IPS-15b (cell line): ENCODE results near the gene SLC6A3.
"Not testable (repeated sequence)": the region's sequence is repeated elsewhere in the genome, so short reads cannot be mapped to it uniquely, and the experiment has no call there.

ENCODE experiments used
- H3K27me3 ChIP-seq: one replicate; pipeline ENCODE4 v1.6.1; 2013; ENCODE audit warnings: low read length; ENCODE audit not compliant: control insufficient read depth, insufficient read depth
- H3K36me3 ChIP-seq: one replicate; pipeline ENCODE4 v1.6.1; 2013; ENCODE audit warnings: low read length; ENCODE audit not compliant: control insufficient read depth, insufficient read depth
- H3K4me1 ChIP-seq: one replicate; pipeline ENCODE4 v1.6.1; 2013; ENCODE audit warnings: mild to moderate bottlenecking, low read length; ENCODE audit not compliant: control insufficient read depth, insufficient read depth
- H3K4me3 ChIP-seq: one replicate; pipeline ENCODE4 v1.5.1; 2013; ENCODE audit warnings: low read depth, low read length
- H3K9ac ChIP-seq: one replicate; pipeline ENCODE4 v1.6.1; 2013; ENCODE audit warnings: low read depth, mild to moderate bottlenecking, low read length
- H3K9me3 ChIP-seq: one replicate; pipeline ENCODE4 v1.6.1; 2013; ENCODE audit warnings: mild to moderate bottlenecking, low read length; ENCODE audit not compliant: control insufficient read depth, insufficient read depth

Gene SLC6A3

DNA sequence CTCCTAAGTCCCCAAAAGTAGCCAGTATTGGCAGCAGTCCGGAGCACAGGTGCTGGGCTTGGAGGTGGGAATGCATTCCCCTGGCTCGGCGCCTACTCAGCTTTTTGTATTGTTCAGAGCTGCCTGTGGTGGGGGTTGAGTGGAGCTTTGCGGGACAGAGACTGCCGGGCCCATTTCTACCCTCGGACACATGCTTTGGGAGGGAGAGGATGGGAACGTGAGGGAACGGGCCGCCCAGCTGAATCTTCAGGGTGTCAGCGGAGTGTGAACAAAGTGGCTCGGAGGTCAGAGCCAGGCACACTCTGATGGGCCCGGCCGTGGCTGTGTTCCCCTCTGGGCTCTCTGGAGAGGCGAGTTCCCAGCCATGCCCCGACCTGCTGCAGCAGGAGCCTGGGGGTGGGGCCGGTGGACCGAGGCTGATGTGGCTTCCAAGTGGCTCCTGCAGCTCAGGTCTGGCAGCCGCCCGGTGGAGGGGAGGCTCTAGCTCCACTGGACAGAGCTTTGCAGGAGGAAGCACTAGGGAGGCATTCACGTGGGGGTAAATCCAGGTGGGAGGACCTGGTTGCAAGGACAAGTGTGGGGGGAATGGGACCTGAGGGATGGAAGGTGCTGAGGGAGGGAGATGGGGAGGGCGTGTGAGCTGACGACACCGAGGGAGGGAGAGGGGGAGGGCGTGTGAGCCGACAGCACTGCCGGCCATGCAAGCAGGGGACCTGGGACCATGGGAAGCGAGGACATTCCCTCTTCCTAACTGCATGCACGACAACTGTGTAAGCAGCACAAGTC lies 31.1 kb upstream of the SLC6A3 start:
- H3K4me3 ChIP-seq, result no peak overlapping the region
- H3K36me3 ChIP-seq, result peaks cover 80% of the 10 kb centered on the region
- no peaks in the 10 kb centered on the region for H3K4me1 ChIP-seq
- H3K9me3 ChIP-seq, result no peaks in the 10 kb centered on the region
- no peak overlapping the region for H3K9ac ChIP-seq
- H3K27me3 ChIP-seq, result no peaks in the 10 kb centered on the region

DNA sequence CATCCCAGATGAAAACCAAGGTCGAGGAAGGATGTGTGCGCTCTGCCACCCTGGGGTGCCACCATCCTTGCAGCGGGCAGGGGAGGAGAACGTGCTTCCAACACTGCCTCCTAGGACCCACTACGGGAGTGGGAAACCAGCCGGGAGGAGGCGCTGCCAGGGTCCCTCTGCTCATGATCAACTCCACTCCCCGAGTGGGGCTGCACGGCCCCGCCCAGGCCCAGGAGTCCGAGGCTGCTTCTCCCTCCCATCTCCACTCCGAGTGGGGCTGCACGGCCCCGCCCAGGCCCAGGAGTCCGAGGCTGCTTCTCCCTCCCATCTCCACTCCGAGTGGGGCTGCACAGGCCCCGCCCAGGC lies 30.3 kb upstream of the SLC6A3 start:
- H3K9ac ChIP-seq, H3K4me3 ChIP-seq, H3K27me3 ChIP-seq, H3K9me3 ChIP-seq, H3K4me1 ChIP-seq: not testable (repeated sequence)
- peaks cover 83% of the 10 kb centered on the region for H3K36me3 ChIP-seq

DNA sequence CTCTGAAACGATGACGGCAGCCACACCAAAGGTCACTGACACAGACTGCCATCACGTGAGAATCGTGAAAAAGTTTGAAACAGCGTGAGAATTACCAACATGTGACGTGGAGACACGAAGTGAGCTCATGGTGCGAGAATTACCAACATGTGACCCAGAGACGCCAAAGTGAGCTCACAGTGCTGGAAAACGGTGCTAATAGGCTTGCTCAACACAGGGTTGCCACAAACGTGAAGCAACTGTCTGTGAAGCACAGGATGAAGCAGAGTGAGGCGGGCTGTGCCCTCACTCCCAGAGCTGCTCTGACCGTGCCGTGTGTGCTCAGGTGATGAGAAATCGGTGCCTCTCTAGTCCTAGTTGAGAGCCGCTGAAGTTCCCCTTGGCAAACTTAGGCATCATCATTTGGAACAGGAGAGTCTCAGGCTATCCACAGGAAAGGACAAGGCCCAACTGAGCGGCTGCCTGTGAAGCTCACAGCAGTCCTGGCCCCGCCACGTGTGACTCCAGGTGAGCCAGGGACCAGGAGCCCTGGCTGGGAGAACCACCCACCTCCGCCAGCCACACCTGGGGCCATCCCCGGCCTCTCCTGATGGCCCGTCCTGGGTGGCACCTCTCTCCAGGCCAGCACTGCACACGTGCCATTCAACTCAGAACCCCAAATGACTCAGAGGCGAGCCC lies 29.8 kb upstream of the SLC6A3 start:
- Histone ChIP-seq H3K36me3 (peaks cover 88% of the 10 kb centered on the region), H3K9me3 (no peaks in the 10 kb centered on the region), H3K27me3 (no peaks in the 10 kb centered on the region), H3K4me1 (no peaks in the 10 kb centered on the region), H3K4me3 (no peak overlapping the region), H3K9ac (no peak overlapping the region)

DNA sequence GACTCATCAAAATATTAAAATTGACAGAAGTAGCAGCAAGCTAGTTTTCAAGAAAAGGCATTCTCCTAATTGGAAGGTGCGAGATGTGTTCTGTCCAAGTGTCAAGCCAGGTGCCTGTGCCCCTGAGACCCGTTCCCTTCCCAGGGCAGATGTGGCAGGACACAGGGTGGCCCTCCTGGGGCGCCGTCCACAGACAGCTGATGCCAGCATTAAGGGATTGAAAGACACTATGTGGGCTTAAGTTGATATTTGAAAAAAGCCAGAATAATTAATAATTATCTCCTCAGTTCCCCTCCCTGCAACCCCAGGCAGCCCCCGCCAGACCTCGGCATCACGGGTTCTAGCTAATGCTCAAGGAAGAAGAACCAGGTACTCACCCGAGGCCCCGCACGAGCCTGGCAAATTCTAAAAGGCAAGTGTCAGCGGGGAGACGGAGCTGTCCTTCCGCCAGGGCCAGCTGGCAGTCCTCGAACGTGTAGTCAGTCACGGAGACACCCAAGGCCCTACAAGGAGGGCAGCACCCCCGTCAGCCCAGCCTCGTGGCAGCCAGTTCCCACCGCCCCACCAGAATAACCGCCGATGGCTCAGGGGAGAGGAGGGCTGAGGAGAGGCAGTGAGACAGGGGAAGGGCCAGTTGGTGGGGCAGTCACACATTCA lies 29.1 kb upstream of the SLC6A3 start:
- no peak overlapping the region for H3K4me3 ChIP-seq
- no peaks in the 10 kb centered on the region for H3K4me1 ChIP-seq
- peaks cover 89% of the 10 kb centered on the region for H3K36me3 ChIP-seq
- H3K9ac ChIP-seq, result no peak overlapping the region
- no peaks in the 10 kb centered on the region for H3K9me3 ChIP-seq
- H3K27me3 ChIP-seq, result no peaks in the 10 kb centered on the region

DNA sequence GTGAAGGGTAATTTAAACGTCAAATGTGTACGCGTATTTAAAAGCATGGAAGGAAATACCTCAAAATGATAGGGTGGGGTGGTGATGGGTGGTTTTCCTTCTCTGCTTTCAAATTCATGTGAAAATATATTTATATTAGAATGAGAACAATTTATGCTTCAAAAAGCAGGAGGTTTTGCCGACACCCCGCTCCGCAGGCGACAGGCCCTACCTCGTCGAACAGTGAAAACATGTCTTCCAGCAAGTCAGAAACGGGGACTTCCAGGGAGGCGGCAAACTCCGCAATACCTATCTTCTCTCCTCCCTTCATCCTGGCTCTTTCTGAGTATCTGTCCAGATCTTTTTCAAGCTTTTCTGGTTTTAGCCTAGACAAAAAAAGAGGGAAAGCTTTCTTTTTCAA lies 28.5 kb upstream of the SLC6A3 start:
- H3K9ac ChIP-seq, result no peak overlapping the region
- no peaks in the 10 kb centered on the region for H3K9me3 ChIP-seq
- no peaks in the 10 kb centered on the region for H3K4me1 ChIP-seq
- no peaks in the 10 kb centered on the region for H3K27me3 ChIP-seq
- H3K36me3 ChIP-seq, result peaks cover 88% of the 10 kb centered on the region
- no peak overlapping the region for H3K4me3 ChIP-seq

DNA sequence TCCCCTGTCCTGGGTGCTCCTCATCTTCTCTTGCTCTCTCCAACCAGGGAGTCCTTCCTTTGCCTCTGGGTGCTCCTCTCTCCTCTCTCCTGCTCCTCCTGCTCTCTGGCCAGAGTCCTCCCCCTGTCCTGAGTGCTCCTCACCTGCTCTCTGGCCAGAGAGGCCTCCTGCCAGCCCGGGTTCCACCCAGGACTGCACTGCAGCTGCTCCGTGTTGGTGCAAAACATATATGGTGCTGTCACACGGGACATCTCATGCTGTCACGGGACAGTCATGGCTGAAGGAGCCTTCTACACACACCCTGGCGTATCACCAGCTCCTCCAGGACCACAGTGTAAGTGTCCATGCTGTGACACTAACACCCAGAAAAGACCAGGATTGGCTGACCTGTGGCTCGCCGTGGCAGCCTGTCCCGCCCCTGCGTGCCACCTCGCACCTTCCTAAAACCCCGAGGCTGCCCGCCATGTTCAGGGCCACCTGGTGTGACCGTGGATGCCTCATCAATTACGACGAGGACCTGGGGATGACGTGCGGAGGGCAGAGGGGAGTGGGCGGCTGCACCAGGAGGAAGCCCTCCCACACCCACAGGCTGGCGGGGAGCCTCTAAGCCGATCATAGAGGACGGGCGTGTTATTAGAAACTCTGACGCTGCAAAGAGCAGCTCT lies 27.9 kb upstream of the SLC6A3 start:
- Histone ChIP-seq H3K36me3 (peaks cover 82% of the 10 kb centered on the region), H3K4me1 (no peaks in the 10 kb centered on the region), H3K9me3 (no peaks in the 10 kb centered on the region), H3K9ac (no peak overlapping the region), H3K27me3 (no peaks in the 10 kb centered on the region), H3K4me3 (no peak overlapping the region)

DNA sequence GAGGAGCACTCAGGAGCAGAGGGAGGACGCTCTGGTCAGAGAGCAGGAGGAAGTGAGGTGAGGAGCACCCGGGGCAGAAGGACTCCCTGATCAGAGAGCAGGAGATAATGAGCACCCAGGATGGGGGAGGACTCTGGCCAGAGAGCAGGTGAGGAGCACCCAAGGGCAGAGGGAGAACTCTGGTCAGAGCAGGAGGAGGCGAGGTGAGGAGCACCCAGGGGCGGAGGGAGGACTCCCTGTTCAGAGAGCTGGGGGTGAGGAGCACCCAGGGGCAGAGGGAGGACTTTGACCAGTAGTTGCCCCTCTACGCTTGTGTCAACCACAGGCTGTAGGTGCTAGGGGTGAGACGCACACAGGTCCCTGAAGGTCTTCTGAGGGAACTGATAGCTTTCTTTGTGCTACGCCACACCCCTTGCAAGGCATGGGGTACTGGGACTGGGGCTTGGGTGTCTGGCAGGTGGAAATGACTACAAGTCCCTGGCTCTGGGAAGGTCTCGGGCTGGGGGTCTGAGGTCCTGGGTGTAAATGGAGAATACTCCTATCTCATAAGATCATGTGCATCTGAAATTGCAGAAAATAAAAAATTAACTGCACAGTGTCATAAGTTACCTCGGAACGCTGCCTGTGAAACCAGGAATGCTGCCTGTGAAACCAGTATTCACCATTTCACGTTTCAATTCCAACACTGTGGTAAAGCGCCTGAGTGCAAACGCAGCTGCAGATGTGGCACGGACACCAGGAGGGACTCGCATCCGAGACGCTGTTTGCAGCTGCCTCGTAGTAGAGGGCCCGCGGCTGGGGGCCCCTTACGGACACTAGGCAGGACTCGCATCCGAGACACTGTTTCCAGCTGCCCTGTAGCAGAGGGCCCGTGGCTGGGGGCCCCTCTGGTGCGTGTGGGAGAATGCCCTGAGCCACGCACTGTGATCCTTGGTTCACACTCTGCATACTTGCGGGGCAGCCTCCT lies 27.0 kb upstream of the SLC6A3 start:
- Histone ChIP-seq H3K4me3 (no peak overlapping the region), H3K9ac (no peak overlapping the region), H3K4me1 (no peaks in the 10 kb centered on the region), H3K27me3 (no peaks in the 10 kb centered on the region), H3K9me3 (no peaks in the 10 kb centered on the region), H3K36me3 (peaks cover 84% of the 10 kb centered on the region)

DNA sequence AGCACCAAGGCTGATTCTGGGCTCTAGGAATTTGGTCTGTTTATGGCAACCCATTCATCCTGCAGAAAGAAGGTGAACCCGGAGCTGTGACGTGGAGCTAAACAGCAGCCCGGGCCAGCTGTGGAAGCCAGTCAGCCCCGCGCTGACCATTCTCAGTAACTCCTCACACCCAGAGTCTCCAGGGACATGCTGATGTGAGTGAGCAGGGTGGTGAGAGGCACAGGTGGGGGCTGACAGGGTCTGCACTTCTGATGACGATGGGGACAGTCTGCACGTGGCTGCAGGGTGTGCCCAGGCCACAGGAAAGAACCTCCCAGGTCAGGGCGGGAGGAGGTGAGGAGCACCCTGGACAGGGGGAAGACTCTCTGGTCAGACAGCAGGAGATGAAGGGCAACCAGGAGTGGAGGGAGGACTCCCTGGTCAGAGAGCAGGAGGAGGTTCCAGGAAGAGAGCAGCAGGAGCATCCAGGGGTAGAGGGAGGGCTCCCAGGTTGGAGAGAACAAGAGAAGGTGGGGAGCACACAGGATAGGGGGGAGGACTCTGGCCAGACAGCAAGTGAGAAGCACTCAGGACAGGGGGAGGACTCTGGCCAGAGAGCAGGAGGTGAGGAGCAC lies 26.1 kb upstream of the SLC6A3 start:
- Histone ChIP-seq H3K9ac (no peak overlapping the region), H3K4me3 (no peak overlapping the region), H3K9me3 (no peaks in the 10 kb centered on the region), H3K4me1 (no peaks in the 10 kb centered on the region), H3K36me3 (peaks cover 83% of the 10 kb centered on the region), H3K27me3 (no peaks in the 10 kb centered on the region)

DNA sequence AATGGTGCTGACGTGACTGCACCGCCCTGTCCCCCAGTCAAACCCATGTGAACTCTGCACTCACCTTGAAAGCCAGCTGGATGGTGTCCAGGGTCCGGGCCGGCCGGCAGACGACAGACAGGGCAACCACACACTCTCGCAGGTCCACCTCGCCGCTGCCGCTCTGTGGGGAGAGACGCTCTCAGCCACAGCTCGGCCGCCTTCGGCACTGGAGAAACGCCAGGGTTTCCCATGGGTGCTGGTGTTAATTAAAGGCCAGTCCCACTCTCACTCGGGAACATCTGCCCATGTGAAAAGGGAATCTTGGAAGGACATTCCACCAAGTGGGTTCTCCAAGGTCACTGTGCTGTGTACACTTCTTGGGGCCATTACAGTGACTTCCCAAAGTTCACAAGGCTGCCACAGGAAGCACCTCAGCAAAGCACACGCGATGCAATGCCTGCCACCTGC lies 25.5 kb upstream of the SLC6A3 start:
- H3K9me3 ChIP-seq, result no peaks in the 10 kb centered on the region
- H3K36me3 ChIP-seq, result peaks cover 83% of the 10 kb centered on the region
- H3K27me3 ChIP-seq, result no peaks in the 10 kb centered on the region
- no peaks in the 10 kb centered on the region for H3K4me1 ChIP-seq
- H3K4me3 ChIP-seq, result no peak overlapping the region
- H3K9ac ChIP-seq, result no peak overlapping the region

DNA sequence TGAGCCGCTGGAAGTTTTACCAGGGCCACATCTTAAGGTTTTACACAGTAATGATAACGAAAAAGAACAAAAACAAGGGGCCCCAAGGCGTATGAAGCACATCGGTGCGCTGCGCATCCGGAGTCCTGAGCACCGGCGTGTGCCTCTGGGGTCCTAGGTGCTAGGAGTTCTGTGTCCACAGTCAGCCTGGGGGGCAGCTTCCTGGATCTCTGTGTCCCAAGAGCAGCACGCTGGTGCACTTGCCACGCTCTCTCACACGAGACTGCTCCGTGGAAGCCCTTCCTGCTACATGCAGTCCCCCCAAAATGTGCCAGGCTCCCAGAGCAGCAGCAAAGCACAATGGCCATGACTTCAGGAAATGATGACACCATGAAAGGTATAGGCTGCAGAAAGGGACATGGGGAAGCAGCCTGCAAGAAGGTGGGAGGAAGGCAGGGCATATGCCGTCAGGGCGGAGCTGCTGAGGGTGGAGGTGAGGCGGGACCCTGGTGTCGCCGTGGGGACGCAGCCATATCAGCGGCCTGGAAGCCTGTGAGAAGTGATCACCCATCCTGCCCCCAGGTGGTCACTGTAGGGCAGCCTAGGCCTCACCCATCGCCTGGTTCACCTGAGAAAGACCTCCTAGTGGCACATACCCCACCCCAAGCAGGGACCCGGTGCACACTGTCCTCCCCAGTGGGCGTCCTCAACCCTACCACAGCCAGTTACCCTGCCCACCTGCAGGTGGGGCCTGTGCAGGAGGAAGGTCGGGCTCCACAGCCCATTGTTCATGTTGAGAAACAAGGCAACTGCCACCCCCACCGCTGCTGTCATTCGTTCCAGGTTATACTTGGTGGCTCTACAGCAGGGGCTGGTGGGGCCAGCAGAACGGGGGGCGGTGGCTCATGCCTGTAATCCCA lies 23.6 kb upstream of the SLC6A3 start:
- no peaks in the 10 kb centered on the region for H3K27me3 ChIP-seq
- H3K4me3 ChIP-seq, result no peak overlapping the region
- peaks cover 84% of the 10 kb centered on the region for H3K36me3 ChIP-seq
- no peaks in the 10 kb centered on the region for H3K9me3 ChIP-seq
- H3K4me1 ChIP-seq, result no peaks in the 10 kb centered on the region
- no peak overlapping the region for H3K9ac ChIP-seq
